GM21619 (cell line): Measurements from ENCODE around the gene AMN.
"Not testable (repeated sequence)": the region's sequence is repeated elsewhere in the genome, so short reads cannot be mapped to it uniquely, and the experiment has no call there.

Experiments used
- ATAC-seq: cut with Tn5 transposase; IDR thresholded peaks from one replicate; pipeline ENCODE4 v1.9.1; 2021; ENCODE audit not compliant: unreplicated experiment

Gene AMN

DNA sequence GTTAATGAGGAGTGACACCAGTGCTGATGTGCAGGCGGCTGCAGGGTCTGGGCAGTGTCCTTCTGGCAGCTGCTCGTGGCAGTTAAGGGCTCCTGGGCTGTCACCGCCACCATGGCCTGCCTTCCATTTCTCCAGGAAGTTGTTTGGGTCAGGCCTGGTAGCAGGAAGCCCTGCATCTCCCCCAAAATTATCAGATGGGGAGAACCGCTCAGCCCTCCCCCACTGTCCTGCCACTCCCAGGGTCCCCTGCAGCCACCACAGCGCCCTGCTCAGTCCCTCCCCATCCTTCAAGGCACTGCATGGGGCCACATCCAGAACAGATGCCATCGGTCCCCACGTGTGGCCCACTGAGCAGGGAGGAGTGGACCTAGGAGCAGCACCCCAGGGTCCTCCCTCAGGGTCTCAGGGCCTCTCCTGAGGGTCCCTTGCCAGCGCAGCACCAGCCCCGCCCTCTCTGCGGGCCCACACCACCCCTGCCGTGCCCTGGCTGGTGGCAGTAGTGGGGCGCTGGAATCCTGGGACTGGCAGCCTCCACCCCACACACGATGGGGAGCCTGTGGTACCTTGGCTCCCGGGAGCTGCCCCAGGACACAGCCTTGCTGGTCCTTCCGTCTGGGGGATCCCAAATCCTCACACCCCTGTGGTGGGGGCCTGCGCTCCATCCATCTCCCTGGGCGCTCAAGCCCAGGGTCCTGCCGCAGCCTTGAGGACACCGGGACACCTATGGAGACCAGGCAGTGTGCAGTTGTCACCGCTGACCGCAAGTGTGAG is 10.3 kb upstream of the AMN start:
- ATAC-seq: no peak

DNA sequence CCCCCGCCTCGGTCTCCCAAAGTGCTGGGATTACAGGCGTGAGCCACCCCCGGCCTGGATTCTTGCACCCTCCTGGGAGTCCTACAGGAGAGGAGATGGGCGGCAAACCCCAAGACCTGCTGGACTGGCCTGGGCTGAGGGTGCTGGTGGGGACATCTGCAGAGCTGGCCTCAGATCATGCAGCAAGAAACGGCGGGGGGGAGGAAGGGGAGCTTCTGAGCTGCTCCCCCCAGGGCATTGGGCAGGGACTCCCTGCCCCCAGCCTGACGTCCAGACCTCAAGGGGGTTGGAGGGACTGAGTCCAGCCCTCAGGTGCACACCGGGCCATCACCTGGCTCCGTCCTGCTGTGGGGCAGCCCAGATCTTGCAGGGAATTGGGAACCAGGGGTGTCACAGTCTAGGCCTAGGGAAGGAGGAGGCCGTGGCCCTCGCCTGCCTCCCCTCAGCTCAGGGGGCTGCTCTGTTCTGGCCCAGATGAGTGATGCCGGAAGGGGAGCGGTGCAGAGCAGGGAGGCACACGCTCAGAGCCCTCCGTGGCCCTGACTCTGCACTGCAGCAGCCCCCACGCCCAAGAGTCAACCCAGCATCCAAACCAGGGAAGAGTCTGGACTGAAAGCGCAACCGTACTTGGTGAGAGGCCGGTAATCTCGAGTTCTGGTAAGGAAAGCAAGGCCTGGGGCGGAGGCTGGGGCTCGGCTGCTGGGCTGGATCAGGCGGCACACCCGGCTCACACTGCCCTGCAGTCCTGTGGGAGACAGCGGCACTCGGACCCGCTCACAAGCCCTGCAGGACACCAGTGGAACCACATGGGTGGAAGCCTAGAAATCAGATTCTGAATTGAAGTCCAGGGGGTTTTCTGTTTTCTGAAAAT is 8.9 kb upstream of the AMN start:
- ATAC-seq: no peak

DNA sequence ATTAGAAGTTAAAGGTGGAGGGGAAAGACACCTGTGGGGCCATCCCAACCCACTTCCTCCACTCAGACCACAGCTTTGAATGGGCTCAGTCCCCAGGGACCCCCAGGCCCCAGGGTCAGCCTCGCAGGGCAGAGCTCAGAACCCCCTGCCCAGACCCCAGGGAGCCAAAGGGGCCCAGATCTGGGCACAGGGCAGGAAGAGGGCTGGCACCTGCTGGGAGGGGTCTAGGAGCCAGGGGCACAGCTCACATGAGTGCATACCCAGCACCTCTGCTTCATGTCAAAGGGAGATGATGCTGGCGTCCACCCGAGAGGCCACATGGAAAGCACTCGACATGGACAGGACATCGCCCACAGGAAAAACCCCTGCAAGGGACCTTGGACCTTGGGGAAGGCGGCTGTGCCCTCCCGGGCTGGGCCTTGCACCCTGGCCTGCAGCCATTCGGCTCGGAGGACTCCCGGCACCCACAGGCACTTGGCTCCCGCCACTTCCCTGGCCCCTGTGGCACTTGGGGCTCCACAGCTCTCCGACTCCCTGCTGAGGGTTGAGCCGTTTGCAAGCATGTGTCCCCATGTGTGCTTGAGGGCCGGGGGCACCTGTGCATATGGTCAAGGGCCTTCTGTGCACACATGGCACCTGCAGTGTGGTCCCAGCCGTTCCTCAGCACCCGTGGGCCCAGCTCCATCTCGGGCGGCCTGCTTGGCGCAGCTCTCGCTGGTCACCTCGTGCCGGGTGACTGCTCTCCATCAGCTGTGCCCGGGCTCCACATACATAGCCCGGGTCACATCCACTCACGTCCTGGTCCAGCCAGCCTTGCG is 7.8 kb upstream of the AMN start:
- ATAC-seq: no peak

DNA sequence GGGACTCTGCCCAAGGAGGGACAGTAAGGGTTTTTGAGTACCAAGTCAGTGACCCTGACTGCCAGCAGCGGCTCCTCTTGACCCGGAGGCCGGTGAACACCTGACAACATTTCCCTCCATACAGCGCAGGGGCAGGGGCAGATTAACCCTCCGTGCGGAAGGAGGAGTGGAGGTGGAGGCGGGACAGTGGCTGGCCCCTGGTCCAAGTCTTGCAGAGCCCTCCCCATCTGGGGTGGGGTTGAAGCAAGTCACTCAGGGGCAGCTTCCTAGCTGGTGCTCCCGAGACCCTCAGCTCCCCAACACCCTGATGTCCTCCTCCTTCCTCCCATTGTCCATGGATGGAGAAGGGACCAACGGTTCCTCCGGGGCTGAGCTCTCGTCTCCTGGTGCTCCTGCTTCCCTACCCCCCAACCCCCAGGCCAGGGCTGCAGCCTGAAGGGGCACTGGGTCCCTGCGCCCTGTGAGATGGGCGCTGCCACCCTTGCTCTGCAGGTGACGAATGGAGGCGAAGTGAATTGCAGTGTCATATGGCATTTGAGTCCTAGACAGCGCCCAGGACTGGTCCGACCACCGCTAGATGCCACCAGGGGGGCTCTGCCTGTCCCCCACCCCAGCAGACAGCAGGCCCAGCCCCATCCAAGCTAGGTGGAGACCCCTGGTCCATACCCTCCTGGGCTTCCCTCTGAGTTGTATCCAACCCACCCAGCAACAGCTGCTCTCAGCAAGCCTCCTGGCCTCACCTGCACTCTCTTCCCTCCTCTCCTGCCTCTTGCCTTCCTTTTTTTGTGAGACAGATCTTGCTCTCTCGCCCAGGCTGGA is 7.0 kb upstream of the AMN start:
- no peak for ATAC-seq

DNA sequence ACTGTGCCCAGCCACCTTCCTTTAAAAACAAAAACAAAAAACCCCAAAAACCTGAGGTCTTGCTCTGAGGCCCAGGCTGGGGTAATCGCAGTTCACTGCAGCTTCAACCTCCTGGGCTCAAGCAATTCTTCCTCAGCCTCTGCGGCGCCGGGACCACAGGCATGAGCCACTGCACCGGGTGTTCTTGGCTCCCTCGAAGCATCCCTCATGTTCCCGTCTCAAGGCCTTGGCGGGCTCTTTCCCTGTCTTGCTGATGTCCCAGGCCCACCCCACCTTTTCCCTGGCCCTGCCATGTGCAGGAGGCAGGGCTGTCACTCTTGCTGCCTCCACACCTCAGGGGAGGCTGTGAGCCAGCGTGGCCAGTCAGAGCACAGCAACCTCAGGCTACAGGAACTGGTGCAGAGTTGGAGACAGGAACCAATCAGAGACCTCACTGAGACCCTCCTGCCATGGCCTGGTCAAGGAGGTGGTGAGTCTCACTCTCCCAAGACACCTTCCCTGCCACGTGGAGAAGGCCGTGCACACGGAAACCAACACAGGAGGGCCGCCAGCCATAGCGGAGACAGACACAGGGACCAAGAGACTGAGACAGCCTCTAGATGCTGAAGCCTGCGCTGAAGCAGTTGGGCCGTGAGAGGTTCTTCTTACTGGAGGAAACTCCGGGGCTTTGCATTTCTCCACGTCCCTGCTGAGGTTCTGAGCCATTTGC is 6.0 kb upstream of the AMN start:
- ATAC-seq: no peak

DNA sequence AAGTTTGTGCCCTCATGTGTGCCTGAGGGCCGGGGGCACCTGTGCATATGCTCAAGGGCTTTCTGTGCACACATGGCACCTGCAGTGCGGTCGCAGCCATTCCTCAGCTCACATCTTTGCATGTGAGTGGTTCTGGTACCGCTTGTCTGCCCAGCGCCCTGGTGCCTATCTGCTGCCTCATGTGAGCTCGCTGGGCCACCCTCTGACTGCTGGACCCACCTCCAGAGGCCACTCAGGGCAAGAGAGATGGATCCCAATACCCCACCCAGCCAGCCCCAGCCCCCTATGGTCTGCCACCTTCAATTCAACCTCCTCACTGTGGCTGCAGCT is 5.4 kb upstream of the AMN start:
- no peak for ATAC-seq

DNA sequence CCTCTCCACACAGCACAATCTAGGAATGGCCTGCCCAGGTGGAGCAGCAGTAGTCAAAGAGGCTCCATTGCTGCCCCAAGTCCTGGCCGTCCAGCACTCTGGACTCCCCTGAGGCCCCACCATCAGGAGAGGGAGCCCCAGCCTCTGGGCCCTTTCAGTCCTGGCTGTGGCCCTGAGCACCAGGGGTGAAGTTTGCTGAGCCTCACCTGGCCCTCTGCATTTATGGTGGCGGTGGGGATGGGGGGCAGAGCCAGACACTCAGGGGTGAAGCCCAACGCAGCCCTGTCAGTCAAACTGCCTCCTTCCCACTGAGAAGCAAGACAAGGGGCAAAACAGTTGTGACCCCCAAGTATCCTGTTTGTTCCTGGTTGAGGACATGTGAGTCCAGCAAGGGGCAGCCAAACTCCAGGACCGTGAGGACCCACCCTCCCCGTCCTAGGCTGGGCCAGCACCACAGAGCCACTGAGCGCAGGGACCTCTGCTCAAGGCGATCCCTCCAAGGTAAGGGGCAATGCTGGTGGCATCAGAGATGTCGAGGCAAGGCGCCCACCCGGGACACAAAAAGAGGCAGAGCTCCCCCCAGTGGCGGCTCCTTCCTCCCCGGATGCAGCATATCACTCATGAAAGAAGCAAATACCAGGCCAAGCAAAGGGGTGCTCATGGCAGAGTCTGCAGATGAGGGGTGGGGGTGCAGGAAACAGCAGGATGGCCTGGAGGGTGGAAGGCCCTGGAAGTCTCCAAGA is 4.8 kb upstream of the AMN start:
- no peak for ATAC-seq

DNA sequence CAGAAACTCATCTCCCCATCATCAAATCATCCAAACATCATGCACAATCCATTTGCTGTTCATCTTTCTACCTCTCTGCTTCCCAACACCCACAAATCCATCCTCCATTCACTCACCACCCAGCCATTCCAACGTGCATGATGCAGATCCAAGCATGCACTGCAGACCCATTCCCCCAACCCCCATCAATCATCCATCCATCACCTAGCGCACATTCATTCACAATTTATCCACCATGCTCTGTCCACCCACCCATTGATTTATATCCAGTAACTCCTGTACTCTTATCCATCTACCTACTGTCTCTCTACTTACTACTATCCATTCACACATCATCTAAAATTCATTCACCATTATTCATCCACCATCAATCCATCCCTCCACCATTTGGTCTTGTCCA is 4.0 kb upstream of the AMN start:
- ATAC-seq: no peak

DNA sequence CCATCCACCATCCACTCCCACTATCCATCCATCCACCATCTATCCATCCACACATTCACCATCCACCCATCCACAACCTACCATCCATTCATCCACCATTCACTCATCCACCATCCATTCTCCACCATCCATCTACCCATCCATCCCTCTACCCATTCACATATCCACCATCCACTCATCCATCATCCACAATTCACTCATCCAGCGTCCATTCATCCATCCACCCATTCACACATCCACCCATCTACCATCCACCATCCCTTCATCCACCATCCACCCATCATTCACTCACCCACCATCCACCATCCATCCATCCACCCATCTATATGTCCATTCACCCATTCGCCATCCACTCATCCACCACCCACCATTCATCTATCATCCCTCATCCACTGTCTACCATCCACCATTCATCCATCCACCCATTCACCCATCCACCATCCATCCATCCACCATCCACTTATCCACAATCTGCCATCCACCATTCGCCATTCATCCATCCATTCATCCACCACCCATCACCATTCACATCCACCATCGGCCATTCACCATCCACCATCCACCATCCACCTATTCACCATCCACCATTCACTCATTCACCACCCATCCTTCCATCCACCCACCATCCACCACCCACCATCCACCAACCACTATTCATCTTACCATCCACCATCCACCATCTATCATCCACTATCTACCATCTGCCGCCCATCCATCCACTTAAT is 2.0 kb upstream of the AMN start:
- no peak for ATAC-seq

DNA sequence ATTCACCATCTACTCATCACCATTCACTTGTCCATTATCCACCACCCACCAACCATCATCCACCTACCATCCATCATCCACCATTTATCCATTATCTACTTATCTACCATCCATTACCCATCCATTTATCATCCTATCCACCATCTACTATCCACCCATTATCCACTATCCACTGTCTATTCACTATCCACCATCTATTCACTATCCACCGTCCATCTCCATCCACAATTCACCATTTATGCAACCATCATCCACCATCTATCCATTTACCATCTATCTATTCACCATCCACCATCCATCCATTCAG is 1.5 kb upstream of the AMN start:
- ATAC-seq: no peak

DNA sequence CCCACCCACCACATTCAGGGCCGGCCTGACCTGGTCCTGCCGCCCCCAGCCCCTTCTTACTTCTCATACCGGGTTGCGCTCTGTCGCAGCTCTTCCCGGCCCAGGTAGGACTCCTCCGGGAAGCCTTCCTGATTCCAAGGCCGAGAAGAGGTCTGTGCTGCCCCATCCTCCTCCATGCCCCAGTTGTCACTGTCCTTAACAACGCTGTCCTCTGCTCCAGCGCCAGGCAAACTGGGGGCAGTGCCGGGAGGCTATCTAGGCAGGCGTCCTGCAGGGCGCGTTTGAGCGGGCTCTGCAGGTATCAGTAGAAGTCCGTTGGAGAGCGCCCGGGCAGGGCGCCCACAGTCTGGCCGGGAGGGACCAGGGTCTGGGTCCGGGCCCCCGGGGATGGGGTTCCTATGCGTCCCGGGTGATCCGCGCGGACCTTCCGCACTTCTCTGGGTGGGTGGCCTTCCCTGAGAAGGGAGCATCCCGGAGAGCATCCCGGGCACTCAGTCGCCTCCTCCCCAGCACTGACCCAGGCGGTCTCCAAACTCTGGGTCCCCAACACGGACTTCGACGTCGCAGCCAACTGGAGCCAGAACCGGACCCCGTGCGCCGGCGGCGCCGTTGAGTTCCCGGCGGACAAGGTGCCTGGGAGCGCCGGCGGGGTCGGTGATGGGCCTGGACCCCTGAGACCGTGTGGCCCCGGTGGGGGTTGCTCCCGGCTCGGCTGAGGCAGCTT is 900 bp downstream of the AMN start:
- no peak for ATAC-seq

DNA sequence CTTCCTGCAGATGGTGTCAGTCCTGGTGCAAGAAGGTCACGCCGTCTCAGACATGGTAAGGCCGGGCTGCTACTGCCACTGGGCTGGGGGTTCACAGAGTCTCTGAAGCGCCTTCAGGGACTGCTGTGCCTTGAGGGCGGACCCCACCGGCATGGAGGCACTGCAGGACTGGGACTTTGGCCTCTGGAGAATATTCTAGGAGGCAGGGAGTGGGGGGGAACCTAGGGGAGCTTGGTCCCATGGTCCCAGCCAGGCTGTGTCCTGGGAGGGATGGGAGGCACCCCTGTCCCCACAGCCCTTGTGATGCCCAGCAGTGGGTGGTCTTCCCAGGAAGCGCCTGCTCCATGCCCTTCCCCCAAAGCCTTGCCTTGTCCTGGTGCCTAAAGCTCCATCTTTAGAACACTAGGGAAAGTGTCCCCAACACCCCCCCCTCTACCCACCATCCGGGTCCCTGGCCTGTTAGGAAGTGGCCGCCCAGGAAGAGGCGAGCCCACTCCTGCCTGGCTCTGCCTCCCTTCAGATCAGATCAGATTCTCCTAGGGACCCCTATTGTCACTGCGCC is 1.5 kb downstream of the AMN start:
- ATAC-seq: no peak

DNA sequence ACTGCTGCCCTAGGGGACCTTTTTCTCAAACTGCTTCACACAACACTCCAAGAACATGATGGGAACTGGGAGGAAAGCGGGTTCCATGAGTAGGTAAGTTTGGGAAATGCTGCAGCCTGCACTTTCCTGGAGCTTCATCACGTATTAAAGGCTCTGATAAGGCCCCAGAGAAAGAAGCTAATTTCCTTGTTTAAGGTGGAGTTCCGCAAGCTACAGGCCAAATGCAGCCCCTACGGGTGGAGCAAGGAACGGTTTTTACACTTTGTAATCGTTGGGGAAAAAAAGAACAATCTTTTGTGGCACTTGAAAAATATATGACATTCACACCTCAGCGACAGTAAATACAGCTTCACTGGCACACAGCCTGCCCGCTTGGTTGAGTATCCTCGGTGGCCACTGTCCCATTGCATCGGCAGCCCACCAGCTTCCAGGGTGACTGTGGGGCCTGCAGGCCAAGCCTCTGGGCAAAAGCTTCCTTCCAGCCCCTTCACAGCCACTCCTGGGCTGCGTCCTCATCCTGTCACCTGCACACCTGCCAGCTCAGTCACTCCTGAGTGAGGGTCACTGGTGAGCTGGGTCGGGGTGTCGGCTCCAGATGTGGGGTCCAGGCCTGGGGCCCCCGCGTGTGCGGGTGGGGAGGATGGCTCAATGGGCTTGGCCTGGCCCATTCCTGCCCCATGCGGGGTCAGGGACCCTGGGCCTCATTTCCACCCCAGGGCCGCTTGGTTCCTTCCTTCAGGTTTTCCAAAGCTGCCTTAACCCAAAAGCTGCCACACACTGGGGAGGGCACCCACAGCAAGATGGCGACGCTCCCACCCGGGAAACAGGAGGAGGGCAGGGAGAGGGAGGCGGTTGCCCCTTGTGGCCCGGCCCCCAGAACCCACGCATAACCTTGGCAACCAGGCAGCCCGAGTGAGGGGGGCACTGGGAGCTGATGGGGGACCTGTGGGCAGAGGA is 2.4 kb downstream of the AMN start:
- no peak for ATAC-seq

DNA sequence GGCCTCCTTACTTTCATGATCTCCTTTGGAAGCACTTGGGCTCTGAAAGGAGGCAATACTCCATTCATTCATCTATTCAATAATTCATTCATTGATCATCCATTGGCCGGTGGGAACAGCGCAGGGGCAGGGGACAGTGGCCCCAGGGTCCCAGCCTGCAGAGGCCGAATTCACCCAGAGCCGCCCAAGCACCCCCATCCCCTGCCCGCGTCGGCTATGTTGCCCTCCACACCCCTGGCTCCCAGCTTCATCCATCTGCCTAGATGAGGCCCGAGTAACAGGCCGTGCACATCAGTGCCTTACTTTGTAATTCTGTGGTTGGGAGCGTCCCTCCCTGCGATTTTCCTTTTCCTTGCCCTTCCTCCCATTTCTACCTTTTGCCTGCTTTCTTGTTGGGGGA is 3.2 kb downstream of the AMN start:
- ATAC-seq: no peak

DNA sequence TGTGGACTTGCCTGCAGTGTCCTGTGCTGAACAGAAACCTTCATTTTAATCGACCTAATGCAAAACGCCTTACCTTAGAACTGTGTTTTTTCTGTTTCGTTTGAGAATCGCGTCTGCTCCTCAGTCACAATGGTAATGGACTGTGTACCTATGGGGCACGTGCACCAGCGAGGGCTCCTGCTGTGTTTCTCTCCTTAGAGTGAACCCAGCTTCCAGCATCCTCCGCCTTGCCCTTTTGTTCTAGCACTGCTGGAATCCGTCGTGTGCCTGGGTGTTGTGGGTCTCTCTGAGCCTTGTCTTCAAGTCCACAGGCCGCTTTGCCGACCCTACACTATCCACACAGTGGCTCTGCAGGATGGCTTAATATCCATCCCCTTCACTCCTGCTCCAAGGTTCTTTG is 3.6 kb downstream of the AMN start:
- ATAC-seq: no peak

DNA sequence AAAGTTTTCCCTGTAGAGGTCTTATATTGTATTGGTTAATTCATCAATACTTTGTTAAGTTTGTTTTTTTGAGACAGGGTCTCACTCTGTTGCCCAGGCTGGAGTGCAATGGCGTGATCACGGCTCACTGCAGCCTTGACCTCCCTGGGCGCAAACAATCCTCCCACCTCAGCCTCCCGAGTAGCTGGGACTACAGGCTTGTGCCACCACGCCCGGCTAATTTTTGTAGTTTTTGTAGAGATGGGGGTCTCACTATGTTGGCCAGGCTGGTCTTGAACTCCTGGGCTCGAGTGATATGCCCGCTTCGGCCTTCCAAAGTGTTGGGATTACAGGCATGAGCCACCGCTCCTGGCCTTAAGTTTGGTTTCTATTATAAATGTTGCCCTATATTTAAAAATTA is 4.4 kb downstream of the AMN start:
- not testable (repeated sequence) for ATAC-seq

DNA sequence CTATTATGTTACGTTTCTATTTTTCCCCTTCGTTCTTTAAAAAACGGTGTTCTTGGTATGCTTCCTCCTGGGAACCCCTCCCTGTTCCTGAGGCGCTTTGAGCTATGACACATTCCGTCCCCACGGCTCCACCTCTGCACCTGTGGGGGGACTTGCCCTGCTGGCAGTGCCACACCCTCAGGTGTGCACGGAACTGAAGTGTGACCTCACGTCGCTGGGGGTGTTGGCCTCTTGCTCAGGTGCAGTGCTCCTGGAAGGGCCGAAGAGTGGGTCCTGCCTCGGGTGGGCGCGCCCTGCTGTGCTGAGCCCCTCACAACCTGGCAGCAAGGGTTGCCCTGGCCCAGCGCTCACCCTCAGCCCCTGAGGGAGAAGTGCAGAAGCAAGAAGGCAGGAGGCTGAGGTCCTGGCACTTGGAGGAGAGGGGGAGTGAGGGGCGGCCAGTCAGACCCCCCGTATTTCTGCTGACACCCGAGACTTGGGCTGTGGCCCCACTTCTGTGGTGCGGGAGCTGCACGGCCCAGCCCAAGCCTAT is 4.9 kb downstream of the AMN start:
- ATAC-seq: no peak
